B cell (primary cell): ENCODE data around the gene FAM227A.

Experiments used
- EZH2 ChIP-seq: IDR thresholded peaks from 2 replicates; pipeline ENCODE4 v1.6.1; 2012; ENCODE audit warnings: borderline replicate concordance, low read depth, mild to moderate bottlenecking, moderate library complexity, low read length; ENCODE audit not compliant: insufficient read depth, poor library complexity, severe bottlenecking
- TF ChIP-seq, protein P1 (sequence below): fragments of 200-600 bp; IDR thresholded peaks from one replicate; pipeline ENCODE4 v1.8.0; 2022; ENCODE audit warnings: antibody characterized with exemption, mild to moderate bottlenecking

GRCh38 chr22:38569972-38570778 is 86.0 kb downstream of the FAM227A start, which contains the start of gene DMC1:
- TF ChIP-seq, protein P1, sequence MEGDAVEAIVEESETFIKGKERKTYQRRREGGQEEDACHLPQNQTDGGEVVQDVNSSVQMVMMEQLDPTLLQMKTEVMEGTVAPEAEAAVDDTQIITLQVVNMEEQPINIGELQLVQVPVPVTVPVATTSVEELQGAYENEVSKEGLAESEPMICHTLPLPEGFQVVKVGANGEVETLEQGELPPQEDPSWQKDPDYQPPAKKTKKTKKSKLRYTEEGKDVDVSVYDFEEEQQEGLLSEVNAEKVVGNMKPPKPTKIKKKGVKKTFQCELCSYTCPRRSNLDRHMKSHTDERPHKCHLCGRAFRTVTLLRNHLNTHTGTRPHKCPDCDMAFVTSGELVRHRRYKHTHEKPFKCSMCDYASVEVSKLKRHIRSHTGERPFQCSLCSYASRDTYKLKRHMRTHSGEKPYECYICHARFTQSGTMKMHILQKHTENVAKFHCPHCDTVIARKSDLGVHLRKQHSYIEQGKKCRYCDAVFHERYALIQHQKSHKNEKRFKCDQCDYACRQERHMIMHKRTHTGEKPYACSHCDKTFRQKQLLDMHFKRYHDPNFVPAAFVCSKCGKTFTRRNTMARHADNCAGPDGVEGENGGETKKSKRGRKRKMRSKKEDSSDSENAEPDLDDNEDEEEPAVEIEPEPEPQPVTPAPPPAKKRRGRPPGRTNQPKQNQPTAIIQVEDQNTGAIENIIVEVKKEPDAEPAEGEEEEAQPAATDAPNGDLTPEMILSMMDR: no peak
- TF ChIP-seq EZH2: no peak
